ENCODE data around the gene BAG5.
A peak's percentile ranks its signal among the peaks of the same experiment; 100 is the strongest.

Gene BAG5

GRCh38 chr14:103597623-103598377 is 35.3 kb upstream of the BAG5 start:
- TF ChIP-seq CTCF (conservative IDR thresholded peaks at IDR 0.05; ENCODE audit: control insufficient read depth, insufficient read depth, low read depth, low read length) = no peak
- no peak overlapping the region for H3K4me3 ChIP-seq (ENCODE audit: control insufficient read depth, low read depth, low read length)
- peak; percentile 90 for DNase-seq (ENCODE audit: low read depth)

- no peak overlapping the region for H3K4me3 ChIP-seq (ENCODE audit: control insufficient read depth, low read depth, low read length)
- peak; percentile 29 for DNase-seq (ENCODE audit: low read depth)
- no peak for TF ChIP-seq CTCF (conservative IDR thresholded peaks at IDR 0.05; ENCODE audit: control insufficient read depth, insufficient read depth, low read depth, low read length)
Measured at GRCh38 chr14:103594265-103594664, 31.8 kb upstream of the BAG5 start.

GRCh38 chr14:103593577-103593976 is 31.1 kb upstream of the BAG5 start:
- no peak for TF ChIP-seq CTCF (conservative IDR thresholded peaks at IDR 0.05; ENCODE audit: control insufficient read depth, insufficient read depth, low read depth, low read length)
- H3K4me3 ChIP-seq (ENCODE audit: control insufficient read depth, low read depth, low read length) = no peak overlapping the region
- no peak for DNase-seq (ENCODE audit: low read depth)

- no peak overlapping the region for H3K4me3 ChIP-seq (ENCODE audit: control insufficient read depth, low read depth, low read length)
- TF ChIP-seq CTCF (conservative IDR thresholded peaks at IDR 0.05; ENCODE audit: control insufficient read depth, insufficient read depth, low read depth, low read length) = no peak
- DNase-seq (ENCODE audit: low read depth) = no peak
Measured at GRCh38 chr14:103584326-103584915, 22.0 kb upstream of the BAG5 start.

- H3K4me3 ChIP-seq (ENCODE audit: control insufficient read depth, low read depth, low read length) = no peak overlapping the region
- DNase-seq (ENCODE audit: low read depth) = no peak
- no peak for TF ChIP-seq CTCF (conservative IDR thresholded peaks at IDR 0.05; ENCODE audit: control insufficient read depth, insufficient read depth, low read depth, low read length)
Measured at GRCh38 chr14:103581954-103582703, 19.7 kb upstream of the BAG5 start.

GRCh38 chr14:103581206-103581605 is 18.7 kb upstream of the BAG5 start:
- TF ChIP-seq CTCF (conservative IDR thresholded peaks at IDR 0.05; ENCODE audit: control insufficient read depth, insufficient read depth, low read depth, low read length) = no peak
- H3K4me3 ChIP-seq (ENCODE audit: control insufficient read depth, low read depth, low read length) = no peak overlapping the region
- no peak for DNase-seq (ENCODE audit: low read depth)

Measured in fibroblast of mammary gland (primary cell).